Activated naive CD8-positive, alpha-beta T cell treated with anti-CD3 and anti-CD28 coated beads, Interleukin-2, amount 10 ng/mL, durations not matched to agents 7 days and 5 days (primary cell): ENCODE data around the gene CFAP58. TPM values are rescaled to one million over a fixed set of nuclear protein-coding genes. Genes with fewer than 3 reads are reported as not detected.

Experiments
- ATAC-seq: fragments of 150-1000 bp; cut with Tn5 transposase; one replicate; pipeline ENCODE4 v1.10.0; 2021; ENCODE audit warnings: low read depth, moderate library complexity
- POLR2A ChIA-PET: fragments of 350-600 bp; sonication (Branson Sonifier 250); formaldehyde crosslinking; loops from one replicate; lab custom pipeline; 2021; ENCODE audit warnings: antibody characterized with exemption; lab: Charles Lee
- DNase-seq: peaks from one replicate; pipeline ENCODE4 v3.0.0; 2021
- H3K27ac Mint-ChIP-seq: one replicate; pipeline ENCODE4 v1.8.0; 2022; ENCODE audit warnings: mild to moderate bottlenecking, mixed read lengths
- H3K27me3 Mint-ChIP-seq: one replicate; pipeline ENCODE4 v1.8.0; 2022; ENCODE audit warnings: mild to moderate bottlenecking, moderate library complexity, mixed read lengths
- H3K36me3 Mint-ChIP-seq: one replicate; pipeline ENCODE4 v1.8.0; 2021; ENCODE audit warnings: mild to moderate bottlenecking, mixed read lengths
- H3K4me1 Mint-ChIP-seq: one replicate; pipeline ENCODE4 v1.8.0; 2021; ENCODE audit warnings: mixed read lengths
- H3K4me3 Mint-ChIP-seq: one replicate; pipeline ENCODE4 v1.8.0; 2022; ENCODE audit warnings: mild to moderate bottlenecking, moderate library complexity, mixed read lengths
- H3K9me3 Mint-ChIP-seq: one replicate; pipeline ENCODE4 v1.8.0; 2021; ENCODE audit warnings: mixed read lengths
- total RNA-seq, 2 experiments: library from RNA; stranded (reverse); gene quantifications; one replicate each; pipeline ENCODE4 v1.2.3, GENCODE V29; 2021

Gene CFAP58
- total RNA-seq, 2 experiments from 2014 or later: 0.28 to 0.34 TPM

DNA sequence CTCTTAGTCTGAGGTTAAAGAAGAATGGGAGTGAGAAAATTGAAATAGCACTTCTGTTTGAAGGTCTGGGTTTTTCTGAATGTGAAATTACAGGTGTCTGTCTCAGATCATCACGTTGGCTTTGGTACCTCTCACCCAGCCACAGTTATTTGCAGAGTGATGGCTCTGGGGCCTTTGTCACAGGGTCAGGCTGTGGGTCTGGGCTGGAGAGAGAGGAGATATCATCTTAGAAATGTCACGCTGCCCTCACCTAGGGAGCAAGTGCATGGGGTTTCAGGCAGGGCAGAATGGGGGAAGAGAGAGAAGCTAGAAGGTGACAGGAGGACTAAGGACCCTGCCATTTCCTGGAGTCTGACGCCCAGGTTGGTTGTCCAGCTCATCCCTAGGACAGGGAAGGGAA lies 127.2 kb downstream of the CFAP58 start:
- Mint-ChIP-seq H3K4me1 (no peaks in the 10 kb centered on the region), H3K27ac (no peak overlapping the region), H3K9me3 (no peaks in the 10 kb centered on the region), H3K27me3 (peaks cover 13% of the 10 kb centered on the region), H3K4me3 (no peak overlapping the region), H3K36me3 (no peaks in the 10 kb centered on the region)
- POLR2A ChIA-PET: no interaction called here
- DNase-seq (no peak), ATAC-seq (no peak)

DNA sequence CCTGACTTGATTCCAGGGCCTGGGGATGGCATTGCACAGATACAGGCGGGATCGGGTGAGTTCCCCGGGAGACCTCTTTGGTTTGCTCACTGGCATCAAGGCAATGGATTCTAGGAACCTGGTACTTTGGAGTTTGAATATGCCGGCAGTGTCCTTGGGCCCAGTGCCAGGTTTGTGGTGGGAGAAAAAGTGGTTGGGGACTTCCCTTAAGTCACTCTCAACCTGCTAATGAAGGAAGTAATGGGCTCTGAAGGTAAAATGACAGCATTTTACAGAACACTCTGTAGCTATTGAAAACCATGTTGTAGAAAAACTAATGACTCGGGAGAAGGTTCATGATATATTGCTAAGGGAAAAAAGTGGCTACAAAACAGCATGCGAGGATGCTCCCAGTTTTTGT lies 129.9 kb downstream of the CFAP58 start:
- Mint-ChIP-seq H3K36me3 (no peaks in the 10 kb centered on the region), H3K4me1 (no peaks in the 10 kb centered on the region), H3K9me3 (no peaks in the 10 kb centered on the region), H3K4me3 (no peak overlapping the region), H3K27me3 (peaks cover 10% of the 10 kb centered on the region), H3K27ac (no peak overlapping the region)
- no peak for DNase-seq
- no peak for ATAC-seq
- POLR2A ChIA-PET: no interaction called here

DNA sequence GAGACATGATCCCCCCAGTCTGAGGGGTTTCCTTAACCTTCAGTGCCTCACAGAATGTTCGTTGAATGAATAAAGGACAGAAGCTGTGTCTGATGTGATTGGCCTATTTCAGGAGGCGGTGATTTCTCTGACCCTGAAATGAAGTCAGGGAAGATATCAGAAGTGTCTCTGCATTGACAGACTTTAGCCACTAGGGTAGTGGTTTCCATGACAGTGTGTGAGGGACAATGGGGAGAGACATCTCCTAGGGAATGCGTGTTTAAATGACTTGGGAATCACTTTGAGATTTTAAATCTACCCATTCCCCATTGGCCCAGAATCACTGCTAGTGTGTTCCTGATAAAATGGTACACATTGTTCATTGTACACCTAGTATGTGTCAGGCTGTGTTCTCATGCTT lies 132.0 kb downstream of the CFAP58 start:
- POLR2A ChIA-PET: no interaction called here
- ATAC-seq (no peak), DNase-seq (no peak)
- H3K4me1 Mint-ChIP-seq: no peaks in the 10 kb centered on the region
- H3K36me3 Mint-ChIP-seq: no peaks in the 10 kb centered on the region
- H3K27ac Mint-ChIP-seq: no peak overlapping the region
- H3K27me3 Mint-ChIP-seq: peaks cover 13% of the 10 kb centered on the region
- H3K9me3 Mint-ChIP-seq: no peaks in the 10 kb centered on the region
- no peak overlapping the region for H3K4me3 Mint-ChIP-seq

DNA sequence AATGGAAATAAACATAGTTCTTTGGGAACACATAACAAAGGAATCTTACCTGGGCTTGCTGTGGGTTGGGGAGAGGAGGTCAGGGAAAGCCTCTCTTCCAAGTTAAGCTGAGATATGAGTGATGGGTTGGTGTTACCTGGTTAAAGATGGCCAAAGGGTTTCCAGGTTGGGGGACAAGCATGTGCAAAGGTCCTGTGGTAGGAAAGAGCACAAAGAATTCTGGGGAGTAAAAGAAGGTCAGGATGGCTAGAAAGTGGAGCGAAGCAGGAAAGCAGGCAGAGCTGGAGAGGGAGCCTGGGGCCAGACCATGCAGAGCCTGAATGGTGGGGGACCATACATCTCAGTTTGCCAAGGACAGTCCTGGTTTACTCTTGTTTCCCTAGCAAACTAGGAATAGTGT lies 133.2 kb downstream of the CFAP58 start:
- Mint-ChIP-seq H3K36me3 (no peaks in the 10 kb centered on the region), H3K4me1 (no peaks in the 10 kb centered on the region), H3K27me3 (peaks cover 13% of the 10 kb centered on the region), H3K4me3 (no peak overlapping the region), H3K27ac (no peak overlapping the region), H3K9me3 (no peaks in the 10 kb centered on the region)
- POLR2A ChIA-PET: no interaction called here
- DNase-seq: no peak
- no peak for ATAC-seq

DNA sequence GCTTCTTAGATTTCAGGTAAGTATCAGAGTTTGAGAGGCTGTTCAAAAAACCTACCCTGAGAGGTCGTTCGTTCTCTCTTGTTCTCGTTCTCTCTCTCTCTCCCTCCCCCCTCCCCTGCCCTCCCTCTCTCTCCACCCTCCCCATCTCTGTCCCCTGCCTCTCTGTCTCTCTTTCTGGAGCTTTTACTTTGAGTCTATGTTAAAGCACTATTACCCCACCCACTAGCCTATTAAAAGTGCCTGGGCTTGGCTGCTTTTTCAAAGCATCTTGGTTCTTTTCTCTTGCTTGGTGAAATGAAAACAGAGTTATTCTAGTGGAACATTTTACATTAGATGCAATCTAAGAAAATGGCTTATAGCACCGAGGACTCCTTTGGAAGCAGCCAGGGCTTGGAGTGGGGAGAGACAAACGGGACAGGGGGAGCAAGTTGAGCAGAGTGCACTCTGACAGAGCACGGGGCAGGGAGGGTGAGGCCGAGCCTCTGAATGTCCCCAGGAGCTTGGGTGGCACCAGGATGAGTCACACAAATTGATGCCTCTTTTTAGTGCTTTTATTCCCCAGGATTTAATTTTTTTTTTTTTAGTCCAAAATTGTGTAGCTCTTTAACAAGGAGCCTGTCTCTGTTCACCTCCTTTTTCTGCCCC lies 134.3 kb downstream of the CFAP58 start:
- no peak overlapping the region for H3K27ac Mint-ChIP-seq
- POLR2A ChIA-PET: no interaction called here
- H3K27me3 Mint-ChIP-seq: peaks cover 11% of the 10 kb centered on the region
- no peak overlapping the region for H3K4me3 Mint-ChIP-seq
- H3K4me1 Mint-ChIP-seq: no peaks in the 10 kb centered on the region
- ATAC-seq: no peak
- no peak for DNase-seq
- no peaks in the 10 kb centered on the region for H3K36me3 Mint-ChIP-seq
- no peaks in the 10 kb centered on the region for H3K9me3 Mint-ChIP-seq

DNA sequence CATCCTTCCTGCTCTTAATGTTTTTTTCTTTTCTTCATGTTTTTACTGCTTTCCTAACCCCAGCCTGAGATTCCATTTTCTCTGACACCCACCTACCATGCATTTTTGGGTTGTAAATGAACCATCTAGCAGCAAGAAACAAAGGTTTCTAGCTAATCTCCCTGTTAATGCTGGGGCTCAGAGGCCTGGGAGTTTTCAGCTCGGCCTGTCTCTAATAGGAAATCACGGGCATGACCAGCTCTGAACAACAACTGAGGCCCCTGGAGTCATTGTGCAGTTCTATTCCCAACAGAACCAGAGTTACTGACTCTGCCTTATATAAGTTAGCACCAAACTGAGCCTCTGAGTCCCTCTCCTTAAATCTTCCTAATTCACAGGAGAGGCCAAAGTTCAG lies 134.8 kb downstream of the CFAP58 start:
- no peak for ATAC-seq
- no peaks in the 10 kb centered on the region for H3K9me3 Mint-ChIP-seq

DNA sequence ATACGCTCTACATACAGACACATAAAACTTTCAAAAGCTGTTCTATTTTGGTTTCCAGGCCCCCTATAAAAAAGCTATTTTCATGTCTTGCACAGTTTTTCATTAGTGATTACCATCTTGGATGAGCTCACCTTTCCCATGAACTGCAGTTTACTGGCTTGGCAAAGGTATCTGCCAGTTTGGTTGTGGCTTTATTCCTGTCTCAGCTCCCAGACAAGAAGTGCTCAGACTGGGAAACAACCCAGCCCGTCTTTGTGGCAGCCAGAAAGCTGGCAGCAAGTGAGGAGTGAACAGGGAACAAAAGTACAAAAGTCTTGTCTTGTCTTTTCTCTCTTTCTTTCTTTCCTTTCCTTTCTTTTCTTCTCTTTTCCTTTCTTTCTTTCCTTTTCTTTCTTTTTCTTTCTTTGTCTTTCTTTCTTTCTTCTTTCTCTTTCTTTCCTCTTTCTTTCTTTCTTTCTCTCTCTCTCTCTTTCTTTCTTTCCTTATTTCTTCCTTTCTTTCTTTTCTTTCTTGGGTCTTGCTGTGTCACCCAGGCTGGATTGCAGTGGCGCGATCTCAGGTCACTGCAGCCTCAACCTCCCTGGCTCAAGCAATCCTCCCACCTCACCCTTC lies 138.8 kb downstream of the CFAP58 start:
- Mint-ChIP-seq H3K4me1 (no peaks in the 10 kb centered on the region), H3K27ac (no peak overlapping the region), H3K4me3 (no peak overlapping the region), H3K36me3 (no peaks in the 10 kb centered on the region), H3K27me3 (peaks cover 5% of the 10 kb centered on the region), H3K9me3 (no peaks in the 10 kb centered on the region)
- no peak for DNase-seq
- ATAC-seq: no peak
- POLR2A ChIA-PET: no interaction called here

More for the DNA sequence above, 134.8 kb downstream of the CFAP58 start:
- Mint-ChIP-seq H3K4me1 (no peaks in the 10 kb centered on the region), H3K36me3 (no peaks in the 10 kb centered on the region), H3K27me3 (peaks cover 10% of the 10 kb centered on the region), H3K27ac (no peak overlapping the region), H3K4me3 (no peak overlapping the region)
- no peak for DNase-seq
- POLR2A ChIA-PET: no interaction called here

DNA sequence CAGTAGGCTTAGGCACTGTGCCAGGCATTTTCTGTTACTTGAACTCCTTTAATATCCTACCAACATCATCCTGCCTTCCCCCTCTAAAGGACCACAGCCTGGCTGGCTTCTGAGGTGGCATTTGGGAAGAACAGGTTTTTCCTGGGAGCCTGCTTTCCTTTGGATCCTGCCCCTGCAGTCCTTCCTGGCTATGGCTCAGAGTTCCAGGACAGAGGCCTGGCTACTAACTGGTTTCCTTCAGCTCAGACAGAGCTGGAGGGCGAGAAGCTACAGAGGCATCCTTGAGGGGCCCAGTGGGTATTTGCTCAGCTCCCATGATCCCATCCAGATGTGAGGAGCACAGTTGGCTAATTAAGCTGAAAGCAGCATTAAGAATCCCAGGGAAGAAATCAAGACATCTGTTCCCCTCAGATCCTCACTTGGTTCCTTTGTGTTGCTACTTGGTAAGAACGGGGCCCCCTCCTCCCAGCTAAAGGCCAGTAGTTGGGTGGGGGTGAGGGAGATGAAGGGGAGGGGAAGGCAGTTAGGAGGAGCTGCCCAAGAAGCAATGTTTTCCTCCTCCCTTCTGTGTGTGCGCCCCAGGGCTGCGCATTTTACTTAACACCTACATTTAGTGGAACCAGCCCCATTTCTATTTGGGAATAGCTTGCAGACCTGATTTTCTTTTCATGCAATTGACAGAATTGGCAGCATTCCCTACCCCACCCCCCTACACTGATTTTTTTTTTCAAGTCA lies 144.9 kb downstream of the CFAP58 start:
- Mint-ChIP-seq H3K27ac (no peak overlapping the region), H3K27me3 (peaks cover 13% of the 10 kb centered on the region), H3K4me1 (no peaks in the 10 kb centered on the region), H3K36me3 (no peaks in the 10 kb centered on the region), H3K4me3 (no peak overlapping the region), H3K9me3 (no peaks in the 10 kb centered on the region)
- POLR2A ChIA-PET: no interaction called here
- DNase-seq: no peak
- ATAC-seq: no peak

DNA sequence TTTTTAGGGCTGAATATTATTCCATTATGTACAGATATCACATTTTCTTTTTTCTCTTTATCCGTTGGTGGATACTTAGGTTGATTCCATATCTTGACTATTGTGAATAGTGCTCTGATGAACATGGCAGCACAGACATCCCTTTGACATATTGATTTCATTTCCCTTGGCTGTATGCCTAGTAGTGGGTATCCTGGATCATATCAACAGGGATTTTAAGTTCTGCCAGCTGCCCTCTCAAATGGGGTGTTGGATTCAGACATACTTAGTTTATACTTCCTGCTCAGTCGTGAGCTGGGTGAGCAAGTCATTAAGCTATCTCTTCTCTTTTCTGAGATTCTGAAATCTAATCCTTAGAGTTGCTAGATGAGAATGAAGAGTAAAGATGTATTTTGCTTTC lies 147.8 kb downstream of the CFAP58 start:
- ATAC-seq: no peak
- DNase-seq: no peak
- Mint-ChIP-seq H3K4me3 (no peak overlapping the region), H3K36me3 (no peaks in the 10 kb centered on the region), H3K4me1 (no peaks in the 10 kb centered on the region), H3K27me3 (peaks cover 13% of the 10 kb centered on the region), H3K9me3 (no peaks in the 10 kb centered on the region), H3K27ac (no peak overlapping the region)
- POLR2A ChIA-PET: no interaction called here

DNA sequence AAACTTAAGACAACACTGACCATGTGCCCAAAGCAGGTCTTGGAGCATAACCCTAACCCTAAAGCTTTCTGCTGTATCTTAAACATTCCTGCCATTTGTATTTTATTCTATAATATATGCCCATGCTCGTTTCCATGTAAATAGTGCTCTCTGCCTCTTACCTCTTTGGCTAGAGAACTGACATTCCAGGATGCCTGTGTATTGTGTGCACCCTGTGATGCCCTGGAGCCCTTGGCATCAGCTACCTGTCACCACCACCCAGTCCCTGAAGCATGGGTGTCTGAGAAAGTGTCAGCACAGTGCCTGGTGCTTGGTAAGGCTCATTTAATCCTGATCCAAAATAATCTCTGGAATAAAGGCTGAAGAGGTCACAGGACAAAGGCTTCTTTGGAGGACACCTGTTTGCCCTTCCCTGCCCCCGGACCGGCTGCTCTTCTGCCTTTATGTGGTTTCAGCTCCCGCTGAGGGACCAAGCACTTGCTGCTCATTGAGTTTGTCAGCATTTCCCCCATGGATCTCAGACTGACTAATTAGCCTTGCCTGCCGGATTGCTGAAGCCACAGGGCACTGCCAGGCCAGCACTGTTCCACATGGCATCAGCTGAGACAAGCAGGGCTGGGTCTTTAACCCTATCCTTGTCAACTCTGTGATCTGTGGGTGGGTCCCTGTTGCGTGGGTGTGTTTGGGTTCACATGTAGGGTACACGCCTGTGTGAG lies 148.4 kb downstream of the CFAP58 start:
- H3K27ac Mint-ChIP-seq: no peak overlapping the region
- no peak for ATAC-seq
- H3K9me3 Mint-ChIP-seq: no peaks in the 10 kb centered on the region
- peaks cover 11% of the 10 kb centered on the region for H3K27me3 Mint-ChIP-seq
- no peak overlapping the region for H3K4me3 Mint-ChIP-seq
- no peaks in the 10 kb centered on the region for H3K36me3 Mint-ChIP-seq
- POLR2A ChIA-PET: no interaction called here
- no peaks in the 10 kb centered on the region for H3K4me1 Mint-ChIP-seq
- no peak for DNase-seq

DNA sequence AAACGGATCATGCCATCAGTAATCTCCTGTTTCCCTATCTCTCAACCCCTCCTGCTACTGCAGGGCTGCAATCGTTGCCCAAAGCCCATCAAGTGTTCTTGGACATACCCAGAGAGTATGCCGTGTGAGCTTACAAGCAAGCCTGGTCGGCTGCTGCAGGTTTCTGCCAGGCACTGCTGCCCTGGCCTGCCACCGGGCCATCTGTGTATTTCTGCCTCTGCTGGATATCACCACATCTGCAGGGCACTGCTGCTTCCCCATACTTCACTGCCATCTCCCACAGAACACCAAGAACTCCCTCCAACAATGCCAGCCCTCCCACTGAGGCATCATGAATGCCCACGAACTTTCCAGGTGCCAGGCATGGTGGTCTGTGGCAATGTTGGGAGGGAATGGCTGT lies 149.3 kb downstream of the CFAP58 start:
- ATAC-seq (no peak), DNase-seq (no peak)
- no peaks in the 10 kb centered on the region for H3K36me3 Mint-ChIP-seq
- H3K27ac Mint-ChIP-seq: no peak overlapping the region
- no peak overlapping the region for H3K4me3 Mint-ChIP-seq
- no peaks in the 10 kb centered on the region for H3K9me3 Mint-ChIP-seq
- no peaks in the 10 kb centered on the region for H3K4me1 Mint-ChIP-seq
- peaks cover 11% of the 10 kb centered on the region for H3K27me3 Mint-ChIP-seq
- POLR2A ChIA-PET: no interaction called here
